HFFc6 (cell line): ENCODE measurements around the gene SEPTIN5. TPM values are rescaled to one million over a fixed set of nuclear protein-coding genes. Genes with fewer than 3 reads are reported as not detected.

Experiments used
- DNase-seq: peaks from one replicate; pipeline ENCODE4 v3.0.0-alpha.2; 2018
- H3K27ac Mint-ChIP-seq: 2 replicates; pipeline ENCODE4 v1.8.0; 2020; ENCODE audit warnings: mild to moderate bottlenecking, mixed read lengths
- H3K27me3 Mint-ChIP-seq: 2 replicates; pipeline ENCODE4 v1.8.0; 2021; ENCODE audit warnings: mild to moderate bottlenecking, moderate library complexity, mixed read lengths; ENCODE audit not compliant: insufficient read depth
- H3K36me3 Mint-ChIP-seq: 2 replicates; pipeline ENCODE4 v1.8.0; 2021; ENCODE audit warnings: low read depth, mixed read lengths
- H3K4me1 Mint-ChIP-seq: 2 replicates; pipeline ENCODE4 v1.8.0; 2020; ENCODE audit warnings: low read depth, mixed read lengths
- H3K4me3 Mint-ChIP-seq: 2 replicates; pipeline ENCODE4 v1.8.0; 2020; ENCODE audit warnings: mild to moderate bottlenecking, moderate library complexity, mixed read lengths
- H3K9me3 Mint-ChIP-seq: 2 replicates; pipeline ENCODE4 v1.8.0; 2020; ENCODE audit warnings: mild to moderate bottlenecking, mixed read lengths
- total RNA-seq, 6 experiments: library from RNA; stranded (reverse); fragmentation: NEBNext Ultra II Directional; extraction: Animal tissue kit (Norgen Biotek cat#: 25700); gene quantifications; 2 replicates in 1 of 6; 3 replicates in 5 of 6; pipeline ENCODE4 v1.2.3, GENCODE V29; 2021
- TF ChIP-seq, protein P1 (sequence below): fragments of 200-600 bp; sonication (generic); IDR thresholded peaks from 2 replicates; pipeline ENCODE4 v1.5.0; 2021; ENCODE audit warnings: antibody characterized with exemption, mild to moderate bottlenecking

Gene SEPTIN5
- total RNA-seq, 6 experiments from 2014 or later, result 4.9 to 13.7 (median 6.5) TPM

DNA sequence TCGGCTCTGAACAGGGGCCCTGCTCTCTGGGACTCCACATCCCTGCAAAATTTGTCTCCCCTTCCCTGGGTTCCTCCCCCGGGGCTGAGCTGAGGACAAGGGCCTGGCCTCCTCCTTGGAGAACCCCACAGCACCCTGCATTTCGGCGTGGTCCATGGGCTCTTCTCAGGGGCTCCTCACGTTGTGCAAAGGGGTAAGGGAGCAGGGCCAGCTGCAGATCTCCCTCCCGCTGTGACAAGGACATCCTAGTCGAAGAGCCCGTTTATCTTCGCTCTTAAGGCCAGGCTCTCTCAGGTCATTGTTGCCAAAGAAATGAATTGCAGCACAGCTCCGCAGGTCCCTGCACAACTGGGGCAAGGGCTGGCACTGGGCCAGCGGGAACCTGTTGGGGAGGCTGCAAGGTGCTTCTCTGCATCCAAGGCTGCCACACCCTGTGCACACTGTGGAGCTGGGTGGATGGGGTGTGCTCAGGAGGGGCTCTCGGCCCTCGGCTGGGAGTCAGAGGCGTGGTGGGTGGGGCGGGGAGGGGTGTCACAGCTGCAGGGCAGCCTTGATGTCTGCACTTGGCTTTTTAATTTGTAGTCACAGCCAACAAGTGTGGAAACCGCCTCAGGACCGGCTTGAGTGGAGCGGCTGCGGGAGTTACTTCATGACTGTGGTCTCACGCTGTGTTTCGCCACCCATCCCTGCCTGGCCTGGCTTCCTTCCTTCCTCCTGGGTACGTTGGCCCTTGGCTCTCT lies 26.6 kb upstream of the SEPTIN5 start:
- H3K4me1 Mint-ChIP-seq, result peaks cover 15% of the 10 kb centered on the region
- H3K27me3 Mint-ChIP-seq, result peaks cover 27% of the 10 kb centered on the region
- no peak for DNase-seq
- H3K27ac Mint-ChIP-seq, result no peak overlapping the region
- TF ChIP-seq, protein P1, sequence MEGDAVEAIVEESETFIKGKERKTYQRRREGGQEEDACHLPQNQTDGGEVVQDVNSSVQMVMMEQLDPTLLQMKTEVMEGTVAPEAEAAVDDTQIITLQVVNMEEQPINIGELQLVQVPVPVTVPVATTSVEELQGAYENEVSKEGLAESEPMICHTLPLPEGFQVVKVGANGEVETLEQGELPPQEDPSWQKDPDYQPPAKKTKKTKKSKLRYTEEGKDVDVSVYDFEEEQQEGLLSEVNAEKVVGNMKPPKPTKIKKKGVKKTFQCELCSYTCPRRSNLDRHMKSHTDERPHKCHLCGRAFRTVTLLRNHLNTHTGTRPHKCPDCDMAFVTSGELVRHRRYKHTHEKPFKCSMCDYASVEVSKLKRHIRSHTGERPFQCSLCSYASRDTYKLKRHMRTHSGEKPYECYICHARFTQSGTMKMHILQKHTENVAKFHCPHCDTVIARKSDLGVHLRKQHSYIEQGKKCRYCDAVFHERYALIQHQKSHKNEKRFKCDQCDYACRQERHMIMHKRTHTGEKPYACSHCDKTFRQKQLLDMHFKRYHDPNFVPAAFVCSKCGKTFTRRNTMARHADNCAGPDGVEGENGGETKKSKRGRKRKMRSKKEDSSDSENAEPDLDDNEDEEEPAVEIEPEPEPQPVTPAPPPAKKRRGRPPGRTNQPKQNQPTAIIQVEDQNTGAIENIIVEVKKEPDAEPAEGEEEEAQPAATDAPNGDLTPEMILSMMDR, result no peak
- no peak overlapping the region for H3K4me3 Mint-ChIP-seq
- no peaks in the 10 kb centered on the region for H3K36me3 Mint-ChIP-seq
- no peaks in the 10 kb centered on the region for H3K9me3 Mint-ChIP-seq

- no peaks in the 10 kb centered on the region for H3K36me3 Mint-ChIP-seq
- H3K4me1 Mint-ChIP-seq, result peaks cover 15% of the 10 kb centered on the region
- peaks cover 25% of the 10 kb centered on the region for H3K27me3 Mint-ChIP-seq
- TF ChIP-seq, protein P1, result no peak
- no peak overlapping the region for H3K27ac Mint-ChIP-seq
- DNase-seq, result no peak
- no peak overlapping the region for H3K4me3 Mint-ChIP-seq
- no peaks in the 10 kb centered on the region for H3K9me3 Mint-ChIP-seq
Observed at GRCh38 chr22:19688301-19689290, 25.7 kb upstream of the SEPTIN5 start.

DNA sequence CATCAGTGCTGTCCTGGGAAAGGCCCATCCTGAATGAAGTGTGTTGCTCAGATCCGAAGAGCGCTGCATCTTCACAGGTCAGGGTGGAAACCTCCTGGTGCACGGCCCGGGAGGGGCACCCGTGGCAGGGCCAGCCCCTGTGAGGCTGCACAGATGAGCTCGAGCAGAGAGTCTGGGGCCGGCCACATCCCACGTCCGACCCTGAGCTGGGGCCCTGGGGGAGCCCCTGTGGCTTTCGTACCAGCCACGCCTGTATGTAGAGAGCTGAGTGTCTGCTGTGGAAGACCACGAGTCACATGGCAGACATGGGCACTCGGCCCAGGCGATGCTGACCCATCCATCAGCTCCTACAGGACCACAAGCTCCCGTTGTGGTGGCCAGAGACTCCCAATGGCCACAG lies 24.9 kb upstream of the SEPTIN5 start:
- TF ChIP-seq, protein P1, result no peak
- Mint-ChIP-seq H3K4me1 (peaks cover 15% of the 10 kb centered on the region), H3K9me3 (no peaks in the 10 kb centered on the region), H3K4me3 (no peak overlapping the region), H3K27me3 (peaks cover 23% of the 10 kb centered on the region), H3K27ac (no peak overlapping the region), H3K36me3 (no peaks in the 10 kb centered on the region)
- no peak for DNase-seq

DNA sequence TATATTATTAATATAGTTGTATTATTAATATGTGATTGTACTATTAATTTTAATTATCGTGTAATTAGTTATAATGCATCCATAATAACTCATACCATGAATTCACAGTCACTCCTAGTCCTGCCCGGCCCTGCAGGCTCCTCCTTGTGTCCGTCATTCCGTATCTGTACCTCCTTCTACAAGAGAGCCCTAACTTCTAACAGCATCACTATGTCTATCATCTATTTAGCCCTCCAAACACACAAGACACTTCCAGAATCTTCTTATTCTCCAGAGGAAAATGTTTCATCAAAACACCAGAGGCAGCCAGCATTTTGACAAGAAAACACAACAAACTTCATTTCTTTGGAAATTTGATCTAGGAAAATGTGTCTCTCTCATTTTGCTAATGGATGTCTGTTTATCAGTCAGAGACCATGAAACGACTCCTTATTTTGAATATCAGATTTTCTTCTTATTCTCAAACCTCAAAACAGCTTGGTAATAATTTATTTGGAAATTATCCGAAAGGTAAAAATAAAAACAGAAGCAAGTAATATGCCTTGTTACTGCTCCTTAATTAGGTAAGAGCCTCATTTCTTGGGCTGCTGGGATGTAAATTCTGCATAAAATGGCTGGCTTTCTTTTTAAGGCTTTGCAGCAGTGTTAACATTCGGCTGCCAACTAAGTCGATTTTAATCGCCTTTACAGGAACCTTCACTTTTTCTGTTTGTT lies 23.1 kb upstream of the SEPTIN5 start:
- Mint-ChIP-seq H3K4me3 (peak overlapping the region; percentile 76), H3K4me1 (peaks cover 15% of the 10 kb centered on the region), H3K9me3 (no peaks in the 10 kb centered on the region), H3K27me3 (peaks cover 18% of the 10 kb centered on the region), H3K27ac (peak overlapping the region; percentile 31), H3K36me3 (no peaks in the 10 kb centered on the region)
- no peak for DNase-seq
- TF ChIP-seq, protein P1, result no peak

GRCh38 chr22:19691721-19692341 lies 22.5 kb upstream of the SEPTIN5 start:
- Mint-ChIP-seq H3K27ac (peak overlapping the region; percentile 43), H3K4me3 (peak overlapping the region; percentile 76), H3K4me1 (peaks cover 15% of the 10 kb centered on the region), H3K27me3 (peaks cover 17% of the 10 kb centered on the region), H3K9me3 (no peaks in the 10 kb centered on the region), H3K36me3 (no peaks in the 10 kb centered on the region)
- peak; percentile 25 for DNase-seq
- TF ChIP-seq, protein P1, result no peak
